ENCODE measurements around the gene SPATA31E1.
A peak's percentile ranks its signal among the peaks of the same experiment; 100 is the strongest.

The SPATA31E1 gene

DNA sequence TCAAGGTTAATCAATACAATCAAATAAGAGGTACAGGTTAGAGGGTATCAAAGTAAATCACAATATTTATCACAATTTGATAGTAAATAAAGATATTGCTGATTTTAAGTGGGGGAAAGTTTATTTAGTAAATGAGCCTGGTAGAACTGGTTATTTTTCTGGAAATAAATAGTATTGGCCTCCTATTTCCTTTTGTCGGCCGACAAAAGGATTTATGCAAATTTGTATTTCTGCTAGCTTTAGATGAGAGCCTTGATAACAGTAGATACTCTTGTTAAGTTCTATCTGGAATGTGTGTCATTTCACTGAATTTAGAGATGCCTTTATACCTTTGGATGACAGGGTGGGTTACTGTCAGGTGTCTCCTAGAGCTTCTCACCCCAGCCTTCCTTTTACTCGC, 17.8 kb upstream of the SPATA31E1 start:
- DNase-seq = no peak

DNA sequence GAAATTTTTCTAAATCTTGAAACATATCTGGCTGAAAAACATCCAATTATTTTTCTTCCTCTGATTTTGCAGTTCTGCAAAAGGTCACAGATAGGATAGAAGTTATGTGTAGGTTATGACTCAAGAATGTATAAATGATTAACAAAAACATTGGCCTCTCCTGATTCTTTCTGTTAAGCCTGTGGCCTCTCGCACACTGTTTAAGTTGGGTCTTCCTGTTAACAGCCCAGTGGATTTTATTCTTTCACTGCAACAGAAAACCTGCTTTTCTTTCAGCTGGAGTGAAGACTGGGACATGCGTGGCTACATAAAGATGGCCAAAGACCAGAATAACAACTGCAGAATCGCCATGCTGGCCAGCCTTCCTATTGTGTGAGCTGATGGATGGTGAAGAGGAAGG, 17.1 kb upstream of the SPATA31E1 start:
- DNase-seq = no peak

DNA sequence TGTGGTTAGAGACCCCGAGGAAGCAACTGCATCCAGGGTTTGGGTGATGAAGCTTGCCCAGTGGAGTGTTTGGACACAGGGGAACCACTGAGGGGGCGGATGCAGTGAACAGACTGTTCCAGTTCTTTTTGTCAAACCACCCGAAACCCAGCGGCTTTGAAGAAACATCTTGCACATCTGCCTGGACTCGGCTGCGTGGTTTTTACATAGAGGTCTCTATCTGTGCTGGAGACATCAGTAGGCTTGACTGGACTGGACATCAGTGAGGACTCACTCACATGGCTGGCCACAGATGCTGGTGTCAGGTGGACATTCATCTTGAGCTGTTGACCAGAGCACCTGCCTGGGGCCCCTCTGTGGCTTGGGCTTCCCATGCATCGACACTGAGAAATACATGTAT, 15.3 kb upstream of the SPATA31E1 start:
- DNase-seq = no peak

DNA sequence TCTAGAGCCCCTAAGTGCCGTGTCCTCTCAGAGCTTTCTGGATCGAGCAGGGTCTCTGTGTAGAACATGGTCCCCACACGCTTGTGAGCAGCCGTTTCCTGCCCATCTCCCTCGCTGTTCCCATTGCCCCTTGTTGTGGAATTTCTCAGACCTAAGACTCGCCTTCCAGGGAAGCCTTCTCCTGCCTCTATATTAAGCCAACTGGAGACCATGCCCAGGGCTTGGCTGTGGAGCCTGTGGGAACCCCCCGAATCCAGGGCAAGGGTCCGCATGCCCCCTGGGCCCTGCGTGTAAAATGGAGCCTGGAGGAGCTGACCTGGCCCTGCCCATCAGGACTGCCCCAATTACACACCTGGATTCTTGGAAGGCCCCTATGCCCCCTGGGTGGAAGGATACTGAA, 14.5 kb upstream of the SPATA31E1 start:
- DNase-seq = no peak

DNA sequence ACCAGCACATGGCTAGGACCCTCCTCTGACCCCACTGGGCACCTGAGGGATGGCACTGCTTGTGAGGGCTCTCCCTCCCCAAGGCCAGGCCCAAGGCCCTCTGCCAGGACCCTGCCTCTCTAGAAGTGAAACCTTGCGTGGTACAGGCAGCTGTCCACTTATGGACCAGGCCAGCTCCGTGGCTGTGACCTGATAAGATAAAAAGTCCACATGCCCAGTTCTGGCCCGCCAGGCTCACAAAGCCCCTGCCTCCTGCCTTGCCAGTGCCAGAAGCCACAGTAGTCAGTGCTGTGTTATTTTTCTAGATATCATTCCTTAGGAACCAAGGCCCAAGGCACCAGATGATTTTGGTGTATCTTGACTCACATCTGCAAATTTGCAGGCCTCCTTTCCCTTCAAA, 14.0 kb upstream of the SPATA31E1 start:
- no peak for DNase-seq

DNA sequence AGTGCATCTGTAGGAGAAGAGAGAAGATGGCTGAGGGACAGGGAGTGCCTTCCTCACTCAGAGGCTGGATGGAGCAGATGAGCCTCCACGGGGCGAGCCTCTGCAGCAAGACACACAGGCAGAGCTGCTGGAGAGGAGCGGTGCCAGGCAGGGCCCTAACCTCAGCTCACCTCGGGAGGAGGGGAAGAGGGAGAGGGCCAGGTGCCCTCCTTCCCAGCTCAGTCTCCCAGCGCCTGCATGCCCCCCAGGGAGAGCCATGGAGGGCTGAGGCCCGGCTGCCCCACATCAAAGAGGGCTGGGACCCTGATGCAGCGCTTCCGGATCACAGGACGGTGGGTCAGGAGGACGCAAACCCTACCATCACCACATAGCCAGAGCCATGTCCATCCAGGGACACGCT, 13.6 kb upstream of the SPATA31E1 start:
- DNase-seq = no peak

DNA sequence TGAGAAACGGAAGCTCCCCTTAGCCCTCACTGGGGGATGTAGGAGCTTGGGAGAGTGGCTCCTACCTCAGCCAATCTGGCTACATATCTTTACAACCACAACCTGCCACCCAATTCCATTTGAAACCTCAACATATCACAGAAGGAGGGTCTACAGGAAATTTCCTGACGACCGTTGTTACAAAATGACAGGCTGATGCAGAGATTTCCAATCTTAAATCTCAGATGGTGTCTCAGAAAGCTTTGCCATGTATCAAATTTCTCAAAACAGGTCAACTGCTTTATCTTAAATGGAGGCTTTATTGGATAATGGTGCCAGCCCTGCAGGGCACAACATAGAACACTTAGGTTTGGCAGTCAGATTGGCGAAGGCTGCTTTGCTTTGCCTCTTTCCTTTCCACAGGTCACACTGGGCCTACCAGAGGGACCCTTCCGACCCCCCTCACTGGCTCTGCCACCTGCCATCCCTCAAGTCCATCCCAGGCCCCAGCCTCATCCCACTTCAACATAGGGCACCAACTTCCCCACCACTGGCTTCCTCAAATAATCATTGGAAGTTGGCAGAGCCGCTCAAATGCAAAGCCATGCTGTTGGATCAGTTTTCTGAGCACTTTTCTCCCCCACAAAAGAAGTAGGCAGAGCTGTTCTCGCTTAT, 11.1 kb upstream of the SPATA31E1 start:
- no peak for DNase-seq

DNA sequence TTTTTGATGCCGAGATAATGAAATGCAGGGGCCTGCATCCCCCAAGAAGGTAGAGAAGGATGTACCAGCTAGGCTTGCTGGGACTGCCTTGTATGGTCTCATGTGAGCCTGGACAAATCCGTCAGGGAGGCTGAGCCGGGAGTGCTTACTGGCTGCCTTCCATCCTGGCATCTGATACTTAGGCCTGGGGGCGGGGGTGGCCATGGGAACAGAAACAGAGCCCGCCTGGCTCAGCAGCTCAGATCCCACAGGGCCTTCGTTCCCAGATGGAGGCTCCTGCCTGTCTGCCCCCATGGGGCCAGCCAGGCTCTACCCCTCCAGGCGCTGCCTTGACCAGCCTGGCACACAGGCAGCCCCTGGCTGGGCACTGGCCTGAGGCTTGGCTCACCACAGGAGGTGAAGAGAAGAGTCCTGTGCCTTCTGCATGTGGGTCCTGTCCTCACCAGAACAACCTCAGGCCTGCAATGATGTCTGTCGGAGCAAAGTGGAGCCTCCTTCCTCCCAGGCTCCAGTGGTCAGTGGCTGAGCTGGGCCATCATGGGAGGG, 10.5 kb upstream of the SPATA31E1 start:
- DNase-seq = no peak

DNA sequence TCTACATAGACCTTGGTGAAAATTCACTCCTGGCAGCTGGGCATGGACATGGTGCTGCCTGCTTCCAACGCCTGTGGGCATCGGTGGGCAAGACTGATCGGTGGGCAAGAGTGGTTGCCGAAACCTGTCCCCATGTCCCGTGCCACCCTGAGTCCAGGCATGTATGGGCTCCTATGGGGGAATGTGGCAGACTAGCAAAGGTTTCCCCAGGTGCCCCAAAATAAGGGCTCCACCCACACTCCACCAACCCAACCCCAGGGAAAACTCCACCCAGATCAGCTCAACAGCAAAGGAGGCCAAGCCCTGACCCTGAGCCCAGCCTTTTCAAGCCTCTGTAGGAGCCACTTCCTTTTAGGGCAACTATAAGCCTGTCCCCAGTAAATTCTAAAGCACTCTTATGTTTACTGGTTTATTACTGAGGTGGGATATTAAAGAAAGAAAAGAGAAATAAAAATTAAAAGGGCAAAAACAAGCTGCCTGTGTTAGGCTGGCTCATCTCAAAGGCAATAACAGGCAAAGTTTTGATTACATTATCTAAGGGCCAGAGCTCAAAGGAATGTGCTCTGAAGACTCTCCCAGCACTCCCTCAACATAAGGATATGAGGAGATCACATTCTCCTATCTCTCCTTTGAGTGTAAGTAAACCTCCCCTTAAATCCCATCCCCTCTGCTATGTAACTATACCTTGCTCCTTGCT, 8.9 kb upstream of the SPATA31E1 start:
- DNase-seq = no peak

DNA sequence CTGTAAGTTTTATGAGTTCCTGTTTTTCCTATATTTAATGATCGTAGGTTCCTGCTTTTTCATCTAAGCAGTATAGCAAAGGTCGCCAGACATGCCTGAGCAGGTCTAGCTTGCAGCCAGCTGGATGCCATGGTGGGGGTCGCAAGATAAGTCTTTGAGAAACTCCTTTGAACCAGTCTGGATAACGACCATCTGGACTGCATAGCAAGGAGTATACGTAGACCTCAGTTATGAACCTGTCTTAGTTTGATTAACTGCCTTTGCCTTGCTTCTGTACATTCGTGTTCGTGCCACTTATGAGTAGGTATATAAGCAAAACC, 8.4 kb upstream of the SPATA31E1 start:
- DNase-seq = no peak

DNA sequence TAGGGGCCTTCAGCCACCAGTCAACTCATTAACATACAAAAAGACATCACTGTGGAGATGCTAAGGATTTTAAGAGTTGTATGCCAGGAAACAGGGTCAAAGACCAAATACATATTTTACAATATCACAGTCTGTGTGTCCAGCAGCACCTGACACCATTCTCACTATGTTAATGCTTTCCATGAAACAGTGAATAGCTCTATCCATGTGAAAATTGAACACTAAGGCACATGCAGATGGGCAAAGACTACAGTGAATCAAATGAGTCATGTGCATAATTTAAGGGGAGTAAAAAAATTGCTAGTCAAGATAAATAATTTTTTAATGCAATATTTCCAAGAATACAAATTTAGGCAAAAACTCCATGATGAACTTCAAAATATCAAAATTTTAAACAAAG, 7.6 kb upstream of the SPATA31E1 start:
- DNase-seq = no peak

DNA sequence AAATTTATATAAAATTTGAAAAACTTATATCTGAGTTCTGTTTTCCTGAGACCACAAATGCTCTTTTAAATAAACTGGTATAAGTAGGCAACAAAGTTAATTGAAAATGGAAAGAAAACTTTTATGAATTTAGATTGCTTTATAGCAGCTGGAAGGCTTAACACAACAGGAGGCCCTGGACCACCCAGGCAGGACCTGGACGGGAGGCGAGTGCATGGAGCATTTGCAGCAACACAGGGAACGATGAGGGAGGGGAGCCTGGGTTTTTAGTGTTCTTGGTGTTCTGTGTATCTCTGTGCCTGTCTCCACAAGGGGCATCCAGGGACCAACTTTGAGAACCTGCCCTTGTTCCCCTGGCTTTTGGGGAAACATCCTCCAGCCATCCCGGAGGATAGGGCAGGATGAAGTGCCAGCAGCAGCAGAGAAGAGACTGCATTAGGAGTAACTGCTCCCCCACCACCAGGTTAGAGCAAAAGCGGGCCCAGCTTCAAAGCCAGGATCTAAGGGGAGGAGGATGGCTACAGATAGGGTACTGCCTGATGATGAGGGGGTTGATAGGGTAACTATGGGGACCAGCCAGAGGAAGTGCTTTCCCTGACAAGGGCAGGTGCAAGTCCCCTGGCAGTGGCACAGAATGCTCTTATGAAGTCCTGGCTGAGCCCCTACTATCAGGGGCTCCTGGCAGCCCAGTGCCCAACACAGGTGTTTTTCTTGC, 6.7 kb upstream of the SPATA31E1 start:
- DNase-seq = no peak

DNA sequence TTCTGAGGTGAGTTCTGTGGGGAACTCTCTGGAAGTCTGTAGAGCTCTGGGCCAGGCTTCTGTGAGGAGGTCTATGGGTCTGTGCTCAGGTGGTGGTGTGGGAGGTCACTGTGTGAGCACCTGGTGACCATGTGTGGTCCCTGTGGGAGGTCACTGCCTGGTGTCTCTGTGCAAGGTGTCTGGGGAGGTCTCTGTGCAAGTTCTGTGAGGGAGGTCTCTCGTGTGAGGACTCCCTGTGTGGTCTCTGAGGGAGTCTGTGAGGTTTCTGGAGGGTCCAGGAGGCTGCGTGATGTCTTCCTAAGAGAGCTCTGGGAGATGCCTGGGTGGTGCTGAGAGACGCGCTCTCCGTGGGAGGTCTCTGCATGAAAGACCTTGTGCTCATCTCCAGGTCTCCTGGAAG, 6.0 kb upstream of the SPATA31E1 start:
- no peak for DNase-seq

DNA sequence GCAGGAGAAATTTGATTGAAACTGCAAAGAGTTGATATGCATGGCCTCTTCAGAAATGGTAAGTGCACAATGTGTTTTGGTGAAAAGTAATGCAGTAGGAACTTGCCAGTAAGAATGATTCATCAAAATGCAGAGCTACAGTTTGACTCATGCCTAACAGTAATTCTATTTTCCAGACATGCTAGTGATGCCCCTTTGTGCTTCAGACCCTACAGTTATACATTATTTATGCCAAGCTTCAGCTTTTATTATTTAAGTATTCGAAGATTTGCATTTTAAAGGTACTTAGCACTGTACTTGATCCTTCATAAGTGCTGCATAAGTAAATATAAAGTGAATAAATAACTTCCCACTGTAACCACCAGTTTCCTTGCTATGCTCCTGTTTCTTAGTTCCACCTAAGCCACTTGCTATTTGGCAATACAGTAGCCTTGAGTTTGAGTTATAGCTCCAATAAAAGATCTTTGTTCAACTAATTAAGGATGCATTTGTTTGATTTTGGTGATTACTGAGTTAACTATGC, 3.6 kb upstream of the SPATA31E1 start:
- DNase-seq = peak; percentile 43

DNA sequence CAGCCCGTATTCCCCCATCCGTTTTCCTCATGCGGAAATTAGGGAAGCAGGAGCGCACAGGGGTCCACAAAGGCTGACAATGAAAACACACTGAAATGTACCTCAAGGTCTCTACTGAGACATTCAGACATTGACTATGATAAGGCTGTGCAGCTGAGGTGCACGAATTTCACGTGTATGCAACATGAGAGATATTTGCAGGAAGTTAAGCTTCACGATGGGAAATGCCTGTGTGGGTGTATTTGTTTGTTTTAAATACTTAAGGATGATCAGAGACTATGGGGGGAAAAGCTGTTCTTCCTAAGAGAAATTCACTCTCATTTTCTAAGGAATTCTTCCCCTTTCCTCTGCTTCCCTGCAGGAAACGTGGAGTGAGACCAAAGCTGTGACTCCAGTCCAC, 2.6 kb upstream of the SPATA31E1 start:
- DNase-seq = no peak

DNA sequence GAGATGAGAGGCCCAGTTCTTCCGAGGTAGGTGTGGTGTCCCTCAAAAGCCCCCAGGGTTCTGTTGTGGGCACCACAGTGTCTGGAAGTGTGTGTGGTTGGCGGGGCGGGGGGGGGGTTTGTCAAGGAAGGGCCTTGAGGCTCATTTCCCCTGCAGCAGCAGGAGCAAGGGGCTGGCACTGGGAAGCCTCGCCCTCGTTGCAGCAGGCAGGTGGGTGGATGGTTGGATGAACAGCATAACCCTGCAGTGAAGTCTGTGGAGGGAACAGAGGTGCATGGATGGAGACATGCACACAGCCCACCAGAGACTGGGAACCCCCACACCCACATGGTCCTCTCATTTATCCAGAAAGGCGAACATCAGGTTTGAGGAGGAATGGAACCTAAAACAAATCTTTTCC, 2.0 kb upstream of the SPATA31E1 start:
- no peak for DNase-seq

DNA sequence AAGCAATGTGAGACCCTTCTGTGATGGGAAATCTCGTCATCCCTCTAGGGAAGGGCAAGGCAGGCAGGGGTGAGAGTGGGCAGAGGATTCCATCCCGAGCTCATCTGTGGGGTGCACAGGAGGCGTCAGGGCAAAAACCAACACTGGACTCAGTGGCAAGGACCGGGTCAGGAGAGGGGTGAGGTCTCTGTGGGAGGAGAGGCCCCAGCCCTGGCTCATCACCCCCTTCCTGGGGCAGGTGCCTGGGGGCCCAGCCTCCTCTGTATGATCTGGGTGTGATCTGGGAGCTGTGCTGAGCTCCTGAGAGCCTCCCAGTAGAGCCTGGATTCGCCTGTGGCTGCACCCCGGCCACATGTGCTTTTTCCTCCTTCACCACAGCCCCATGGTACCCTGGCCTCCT, 597 bp downstream of the SPATA31E1 start:
- DNase-seq = no peak

DNA sequence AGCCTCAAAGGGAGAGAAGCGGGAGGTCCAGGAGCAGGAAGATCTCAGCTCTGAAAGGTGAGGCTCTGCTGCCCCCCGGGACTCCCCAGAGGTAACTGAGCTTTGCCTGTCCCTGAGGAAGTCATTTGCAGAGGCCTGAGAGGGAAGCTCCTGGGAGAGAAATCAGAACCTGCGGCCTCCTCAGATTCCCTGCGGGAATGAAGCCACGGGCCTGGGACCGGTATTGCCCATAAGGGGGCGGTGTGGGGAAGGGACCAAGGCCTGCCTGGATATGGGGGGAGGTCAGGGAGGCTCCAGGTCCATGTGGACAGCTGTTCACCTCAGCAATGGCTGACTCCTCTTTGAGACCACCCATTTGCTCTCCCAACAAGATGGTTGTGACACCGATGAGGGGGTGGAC, 1.3 kb downstream of the SPATA31E1 start:
- DNase-seq = no peak

DNA sequence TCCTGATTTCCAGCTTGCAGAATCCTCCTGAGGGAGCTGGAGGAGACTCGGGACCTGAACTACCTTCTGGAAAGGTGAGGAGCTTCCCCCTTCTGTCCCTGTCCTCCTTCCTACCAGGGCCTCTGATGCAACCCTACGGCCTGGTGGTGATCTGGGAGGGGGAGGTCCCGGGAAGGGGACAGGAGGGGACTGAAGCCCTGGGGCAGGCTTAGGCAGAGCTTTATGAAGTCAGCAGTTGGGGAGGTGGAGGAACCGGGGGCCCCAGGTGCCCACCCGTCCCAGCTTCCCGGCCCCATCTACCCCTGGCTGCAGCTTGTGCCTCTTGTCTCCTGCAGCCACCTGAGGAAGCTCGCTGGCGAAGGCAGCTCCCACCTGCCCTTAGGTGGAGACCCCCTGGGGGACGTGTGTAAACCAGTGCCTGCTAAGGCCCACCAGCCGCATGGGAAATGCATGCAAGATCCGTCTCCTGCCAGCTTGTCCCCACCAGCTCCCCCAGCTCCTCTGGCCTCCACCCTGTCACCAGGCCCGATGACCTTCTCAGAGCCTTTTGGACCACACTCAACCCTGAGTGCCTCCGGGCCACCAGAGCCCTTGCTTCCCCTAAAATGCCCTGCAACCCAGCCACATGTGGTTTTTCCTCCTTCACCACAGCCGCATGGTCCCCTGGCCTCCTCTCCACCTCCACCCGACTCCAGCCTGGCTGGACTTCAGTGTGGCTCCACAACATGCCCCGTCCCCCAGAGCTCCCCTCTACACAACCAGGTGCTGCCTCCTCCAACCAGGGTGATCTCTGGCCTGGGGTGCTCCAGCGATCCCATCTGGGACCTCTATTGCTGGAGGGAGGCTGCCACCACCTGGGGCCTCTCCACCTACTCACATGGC, 2.1 kb downstream of the SPATA31E1 start:
- no peak for DNase-seq

DNA sequence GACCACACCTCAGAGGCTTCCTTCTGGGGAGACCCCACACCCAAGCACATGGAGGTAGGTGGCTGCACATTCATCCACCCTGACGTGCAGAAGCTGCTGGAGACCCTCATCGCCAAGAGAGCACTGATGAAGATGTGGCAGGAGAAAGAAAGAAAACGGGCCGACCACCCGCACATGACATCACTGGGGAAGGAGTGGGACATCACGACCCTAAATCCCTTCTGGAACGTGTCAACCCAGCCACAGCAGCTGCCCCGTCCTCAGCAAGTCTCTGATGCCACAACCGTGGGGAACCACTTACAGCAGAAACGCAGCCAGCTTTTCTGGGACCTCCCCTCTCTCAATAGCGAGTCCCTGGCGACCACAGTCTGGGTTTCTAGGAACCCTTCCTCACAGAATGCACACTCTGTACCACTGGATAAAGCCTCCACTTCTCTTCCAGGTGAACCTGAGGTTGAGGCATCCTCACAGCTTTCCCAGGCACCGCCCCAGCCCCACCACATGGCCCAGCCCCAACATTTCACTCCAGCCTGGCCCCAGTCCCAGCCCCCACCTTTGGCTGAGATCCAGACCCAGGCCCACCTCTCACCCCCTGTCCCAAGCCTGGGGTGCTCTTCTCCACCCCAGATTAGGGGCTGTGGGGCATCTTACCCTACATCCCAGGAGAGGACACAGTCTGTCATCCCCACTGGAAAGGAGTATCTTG, 3.0 kb downstream of the SPATA31E1 start:
- no peak for DNase-seq

DNA sequence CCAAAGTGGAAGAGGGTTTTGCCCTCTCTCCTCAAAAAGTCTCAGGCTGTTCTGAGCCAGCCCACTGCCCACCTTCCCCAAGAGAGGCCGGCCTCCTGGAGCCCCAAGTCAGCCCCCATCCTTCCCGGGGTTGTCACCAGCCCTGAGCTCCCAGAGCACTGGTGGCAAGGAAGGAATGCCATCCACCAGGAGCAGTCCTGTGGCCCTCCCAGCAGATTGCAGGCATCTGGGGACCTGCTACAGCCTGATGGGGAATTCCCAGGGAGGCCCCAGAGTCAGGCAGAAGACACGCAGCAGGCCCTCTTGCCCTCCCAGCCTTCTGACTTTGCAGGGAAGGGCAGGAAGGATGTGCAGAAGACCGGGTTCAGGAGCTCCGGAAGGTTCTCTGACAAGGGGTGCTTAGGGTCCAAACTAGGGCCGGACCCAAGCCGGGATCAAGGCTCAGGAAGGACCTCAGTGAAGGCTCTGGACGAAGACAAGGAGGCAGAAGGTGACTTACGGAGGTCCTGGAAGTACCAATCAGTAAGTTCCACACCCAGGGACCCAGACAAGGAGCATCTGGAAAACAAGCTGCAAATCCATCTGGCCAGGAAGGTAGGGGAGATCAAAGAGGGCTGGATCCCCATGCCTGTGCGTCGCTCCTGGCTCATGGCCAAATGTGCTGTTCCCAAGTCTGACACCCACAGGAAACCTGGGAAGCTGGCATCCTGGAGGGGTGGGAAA, 3.7 kb downstream of the SPATA31E1 start:
- no peak for DNase-seq

All from OCI-M1 (cell line).